Left lung (tissue), 10 donors: ENCODE measurements around the gene PYGM. TPM values are rescaled to one million over a fixed set of nuclear protein-coding genes. Genes with fewer than 3 reads are reported as not detected.

ENCODE experiments used
- ATAC-seq: fragments of 200-7000 bp; cut with Tn5 transposase; one replicate; pipeline ENCODE4 v1.9.1; 2020; ENCODE audit warnings: moderate library complexity
- DNase-seq, 4 donors: peaks; one replicate each; pipeline ENCODE4 v3.0.0-alpha.2; 2013 to 2020
- H3K27ac ChIP-seq, 2 donors: fragments of 200-600 bp; sonication (generic) in 1 of 2; one replicate each; pipeline versions ENCODE4 v1.5.0 to v1.8.0; 2020 to 2021
- H3K27me3 ChIP-seq, 2 donors: fragments of 200-600 bp; sonication (generic) in 1 of 2; one replicate each; pipeline versions ENCODE4 v1.5.0 to v1.8.0; 2020 to 2021
- H3K36me3 ChIP-seq, 2 donors: fragments of 200-600 bp; sonication (generic) in 1 of 2; one replicate each; pipeline versions ENCODE4 v1.5.0 to v1.8.0; 2020 to 2021
- H3K4me1 ChIP-seq, 2 donors: fragments of 200-600 bp; one replicate each; pipeline ENCODE4 v1.8.0; 2021
- H3K4me3 ChIP-seq, 2 donors: fragments of 200-600 bp; sonication (generic) in 1 of 2; one replicate each; pipeline versions ENCODE4 v1.5.0 to v1.8.0; 2020 to 2021; ENCODE audit warnings: mild to moderate bottlenecking in 1 of 2
- H3K9me3 ChIP-seq, 2 donors: fragments of 200-600 bp; sonication (generic) in 1 of 2; one replicate each; pipeline versions ENCODE4 v1.5.0 to v1.8.0; 2020 to 2021
- intact Hi-C, 2 donors: fragments of 100-400 bp; cut with DNase I; formaldehyde crosslinking; loops; one replicate each; pipeline versions ENCODE4 v1.11.2 to v1.14.2; 2022
- polyA plus RNA-seq, 6 donors: library from polyadenylated mRNA; unstranded; fragments of 120-200 nt; gene quantifications; one replicate each; pipeline ENCODE4 v1.2.1, GENCODE V29; 2013; ENCODE audit not compliant: insufficient read length in 6 of 6
- total RNA-seq, 2 donors: library from RNA; stranded (reverse); fragmentation: NEBNext Ultra II Directional; extraction: Animal tissue kit (Norgen Biotek cat#: 25700); gene quantifications; one replicate each; pipeline ENCODE4 v1.2.1, GENCODE V29; 2021
- TF ChIP-seq, protein P1 (sequence below), 2 donors: fragments of 200-600 bp; sonication (generic) in 1 of 2; IDR thresholded peaks; one replicate each; pipeline versions ENCODE4 v1.5.0 to v1.8.0; 2021; ENCODE audit warnings: antibody characterized with exemption in 2 of 2
- donor health status: DM: no; HTN: yes; CAD: no.
- donor health status: DM: no; HTN: no; CAD: no.

PYGM gene
- total and polyA plus RNA-seq, 8 donors, result 1.3 to 4.4 (median 3.5) TPM

DNA sequence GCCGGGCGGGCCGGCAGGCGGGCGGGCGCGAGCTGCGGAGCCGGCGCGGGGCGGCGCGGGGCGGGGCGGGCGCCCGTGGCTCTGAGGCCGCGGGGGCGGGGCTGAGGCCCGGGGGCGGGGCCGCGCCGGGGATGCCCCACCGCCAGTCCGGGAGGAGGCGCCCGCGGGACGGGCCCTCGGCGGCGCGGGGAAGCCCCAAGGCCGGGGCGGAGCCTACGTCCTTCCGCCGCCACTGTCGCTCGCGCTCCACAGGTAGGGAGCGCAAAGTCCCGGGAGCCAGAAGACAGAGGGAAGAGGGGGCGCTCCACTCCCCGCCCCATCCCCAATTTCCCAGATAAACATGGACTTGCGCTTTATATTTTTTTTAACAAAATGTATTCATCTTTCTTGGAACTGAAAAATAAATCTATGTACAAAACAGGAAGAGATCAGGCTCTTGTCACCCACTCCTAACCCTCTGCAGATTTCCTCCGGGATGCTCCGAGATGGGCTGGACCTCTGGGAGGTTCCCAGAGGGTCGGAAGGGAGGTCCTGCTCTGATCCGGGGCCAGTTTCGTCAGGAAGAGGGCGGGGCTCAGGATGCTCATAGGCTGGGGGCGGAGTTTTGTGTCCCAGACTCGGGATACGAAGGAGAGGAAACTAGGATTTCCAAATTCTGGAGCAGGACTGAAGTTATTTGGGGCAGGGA, 43.5 kb upstream of the PYGM start, which contains the start of gene MAP4K2:
MAP4K2 (minus strand) TSS at position 57 of the 688 bp plus-strand sequence. CDS start 65 bp downstream, outside the sequence.
- H3K4me3 ChIP-seq, result peak within 1 kb of the TSS; percentile 51 to 65
- peaks cover 8 to 42% of the 10 kb centered on the region in 2 donors for H3K4me1 ChIP-seq
- DNase-seq, result peak; percentile 83 to 98 (median 89)
- ATAC-seq, result peak; percentile 95
- TF ChIP-seq, protein P1, sequence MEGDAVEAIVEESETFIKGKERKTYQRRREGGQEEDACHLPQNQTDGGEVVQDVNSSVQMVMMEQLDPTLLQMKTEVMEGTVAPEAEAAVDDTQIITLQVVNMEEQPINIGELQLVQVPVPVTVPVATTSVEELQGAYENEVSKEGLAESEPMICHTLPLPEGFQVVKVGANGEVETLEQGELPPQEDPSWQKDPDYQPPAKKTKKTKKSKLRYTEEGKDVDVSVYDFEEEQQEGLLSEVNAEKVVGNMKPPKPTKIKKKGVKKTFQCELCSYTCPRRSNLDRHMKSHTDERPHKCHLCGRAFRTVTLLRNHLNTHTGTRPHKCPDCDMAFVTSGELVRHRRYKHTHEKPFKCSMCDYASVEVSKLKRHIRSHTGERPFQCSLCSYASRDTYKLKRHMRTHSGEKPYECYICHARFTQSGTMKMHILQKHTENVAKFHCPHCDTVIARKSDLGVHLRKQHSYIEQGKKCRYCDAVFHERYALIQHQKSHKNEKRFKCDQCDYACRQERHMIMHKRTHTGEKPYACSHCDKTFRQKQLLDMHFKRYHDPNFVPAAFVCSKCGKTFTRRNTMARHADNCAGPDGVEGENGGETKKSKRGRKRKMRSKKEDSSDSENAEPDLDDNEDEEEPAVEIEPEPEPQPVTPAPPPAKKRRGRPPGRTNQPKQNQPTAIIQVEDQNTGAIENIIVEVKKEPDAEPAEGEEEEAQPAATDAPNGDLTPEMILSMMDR (IDR thresholded peaks at IDR 0.05), result no peak
- intact Hi-C loops, result no loop called here
- no peaks in the 10 kb centered on the region for H3K9me3 ChIP-seq
- H3K36me3 ChIP-seq, result peaks cover 0 to 46% of the 10 kb centered on the region in 2 donors
- peak within 1 kb of the TSS; percentile 80 to 83 for H3K27ac ChIP-seq
- no peaks in the 10 kb centered on the region for H3K27me3 ChIP-seq

DNA sequence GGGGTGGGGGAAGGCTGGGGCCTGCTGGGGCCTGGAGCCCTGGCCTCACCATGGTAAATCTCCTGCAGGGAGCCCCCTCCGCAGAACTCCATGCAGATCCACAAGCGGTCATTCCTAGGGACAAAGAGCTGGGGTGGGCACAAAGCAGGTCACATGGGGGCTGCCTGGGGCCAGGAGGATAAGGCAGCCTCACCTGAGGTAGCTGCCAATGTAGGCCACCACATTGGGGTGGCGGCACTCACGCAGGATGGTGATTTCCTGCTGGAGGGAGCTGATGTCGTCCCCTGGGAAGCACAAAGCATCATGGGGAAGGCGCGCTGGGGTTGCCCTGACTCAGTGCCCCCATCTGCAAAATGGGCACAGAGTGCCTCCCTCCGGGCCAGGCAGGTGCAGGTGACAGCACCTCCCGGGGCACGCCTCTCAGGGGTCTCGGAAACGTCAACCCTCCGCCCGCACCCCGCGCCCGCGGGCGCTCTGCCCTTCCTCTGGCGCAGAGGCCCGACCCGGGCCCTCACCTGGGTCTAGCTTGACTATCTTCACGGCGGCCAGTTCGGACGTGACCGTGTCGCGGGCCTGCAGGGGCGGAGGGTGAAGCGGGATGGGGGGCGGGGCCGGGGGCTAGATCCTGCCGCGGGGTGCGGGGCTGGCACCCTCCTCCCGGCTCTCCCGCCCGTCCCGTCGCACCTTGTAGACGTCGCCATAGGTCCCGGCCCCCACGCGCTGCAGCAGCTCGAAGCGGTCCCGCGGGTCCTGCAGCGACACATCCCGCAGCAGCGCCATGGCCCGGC, 42.8 kb upstream of the PYGM start:
- Histone ChIP-seq H3K4me3 (peak overlapping the region; percentile 50 to 65), H3K4me1 (peaks cover 8 to 42% of the 10 kb centered on the region in 2 donors), H3K36me3 (peaks cover 0 to 46% of the 10 kb centered on the region in 2 donors), H3K27me3 (no peaks in the 10 kb centered on the region), H3K9me3 (no peaks in the 10 kb centered on the region), H3K27ac (peak overlapping the region; percentile 70 to 80)
- intact Hi-C loops, result no loop called here
- DNase-seq (peak in 1 of 4 donors; percentile 58), ATAC-seq (no peak)
- TF ChIP-seq, protein P1 (IDR thresholded peaks at IDR 0.05), result no peak

DNA sequence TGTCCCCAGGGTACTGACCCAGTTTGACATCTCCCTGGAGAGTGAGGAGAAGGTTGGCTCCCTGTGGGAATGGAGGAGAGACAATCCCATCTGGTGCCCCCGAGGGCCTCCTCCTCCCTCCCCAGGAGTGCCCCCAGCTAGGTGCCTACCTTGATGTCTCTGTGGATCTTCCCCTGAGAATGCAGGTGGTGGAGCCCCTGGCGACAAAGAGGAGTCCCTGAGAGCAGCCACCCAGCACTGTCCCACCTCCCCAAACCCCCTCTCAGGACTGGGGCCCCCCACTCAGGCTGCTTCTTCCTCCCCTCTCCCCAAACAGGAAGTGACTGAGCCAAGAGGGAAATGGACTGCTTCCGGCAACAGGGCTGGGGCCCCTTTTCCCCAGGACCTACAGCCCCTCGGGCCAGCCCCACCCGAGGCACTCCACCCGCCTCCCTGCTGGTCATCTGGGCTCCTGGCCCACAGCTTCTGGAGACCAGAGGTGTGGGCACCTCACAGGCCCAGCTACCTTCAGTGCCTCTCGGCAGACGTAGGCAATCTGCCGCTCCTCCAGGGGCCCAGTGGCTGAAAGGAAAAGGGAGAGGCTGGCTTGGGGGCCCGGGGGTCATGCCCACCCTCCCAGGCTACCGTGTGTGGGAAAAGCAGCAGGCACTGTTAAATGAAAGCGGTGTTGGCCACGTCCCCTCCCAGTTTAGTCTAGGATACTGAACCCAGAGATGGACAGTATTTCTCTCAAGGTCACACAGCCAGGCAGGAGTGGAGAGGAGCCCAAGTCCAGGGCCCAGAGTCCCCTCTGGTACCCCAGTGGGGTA, 42.0 kb upstream of the PYGM start:
- peak overlapping the region; percentile 70 to 80 for H3K27ac ChIP-seq
- TF ChIP-seq, protein P1 (IDR thresholded peaks at IDR 0.05), result no peak
- ATAC-seq (no peak), DNase-seq (peak in 1 of 4 donors; percentile 26)
- H3K4me1 ChIP-seq, result peaks cover 8 to 47% of the 10 kb centered on the region in 2 donors
- peak overlapping the region; percentile 50 to 65 for H3K4me3 ChIP-seq
- no peaks in the 10 kb centered on the region for H3K9me3 ChIP-seq
- peaks cover 0 to 46% of the 10 kb centered on the region in 2 donors for H3K36me3 ChIP-seq
- intact Hi-C loops, result no loop called here
- no peaks in the 10 kb centered on the region for H3K27me3 ChIP-seq

DNA sequence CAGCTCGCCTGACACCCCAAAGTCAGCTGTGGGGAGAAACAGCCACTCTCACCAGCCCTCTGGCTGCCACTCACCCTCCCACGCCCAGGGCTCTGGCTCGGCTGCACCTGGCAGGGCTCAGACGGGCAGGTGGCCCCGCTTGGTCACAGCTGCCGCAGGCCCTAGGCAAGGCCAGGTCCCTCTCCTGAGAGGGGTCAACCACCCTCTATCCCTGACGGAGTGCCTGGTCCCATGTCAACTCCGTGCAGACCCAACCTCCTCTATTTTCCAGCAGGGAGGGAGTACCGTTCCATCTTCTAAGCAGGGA, 41.3 kb upstream of the PYGM start:
- DNase-seq (peak in 1 of 4 donors; percentile 79), ATAC-seq (no peak)
- peak overlapping the region in 1 of 2 donors; percentile 65 for H3K4me3 ChIP-seq
- H3K27ac ChIP-seq, result peak overlapping the region; percentile 56 to 80
- H3K4me1 ChIP-seq, result peaks cover 8 to 49% of the 10 kb centered on the region in 2 donors
- intact Hi-C loops, result no loop called here
- H3K9me3 ChIP-seq, result no peaks in the 10 kb centered on the region
- no peaks in the 10 kb centered on the region for H3K27me3 ChIP-seq
- TF ChIP-seq, protein P1 (IDR thresholded peaks at IDR 0.05), result no peak
- H3K36me3 ChIP-seq, result peaks cover 0 to 46% of the 10 kb centered on the region in 2 donors
